ENCODE results near the gene PIGN.
"Not testable (repeated sequence)": the region's sequence is repeated elsewhere in the genome, so short reads cannot be mapped to it uniquely, and the experiment has no call there.

GRCh38 chr18:62034286-62034685 lies 152.6 kb downstream of the PIGN start:
- TF ChIP-seq, protein P1, sequence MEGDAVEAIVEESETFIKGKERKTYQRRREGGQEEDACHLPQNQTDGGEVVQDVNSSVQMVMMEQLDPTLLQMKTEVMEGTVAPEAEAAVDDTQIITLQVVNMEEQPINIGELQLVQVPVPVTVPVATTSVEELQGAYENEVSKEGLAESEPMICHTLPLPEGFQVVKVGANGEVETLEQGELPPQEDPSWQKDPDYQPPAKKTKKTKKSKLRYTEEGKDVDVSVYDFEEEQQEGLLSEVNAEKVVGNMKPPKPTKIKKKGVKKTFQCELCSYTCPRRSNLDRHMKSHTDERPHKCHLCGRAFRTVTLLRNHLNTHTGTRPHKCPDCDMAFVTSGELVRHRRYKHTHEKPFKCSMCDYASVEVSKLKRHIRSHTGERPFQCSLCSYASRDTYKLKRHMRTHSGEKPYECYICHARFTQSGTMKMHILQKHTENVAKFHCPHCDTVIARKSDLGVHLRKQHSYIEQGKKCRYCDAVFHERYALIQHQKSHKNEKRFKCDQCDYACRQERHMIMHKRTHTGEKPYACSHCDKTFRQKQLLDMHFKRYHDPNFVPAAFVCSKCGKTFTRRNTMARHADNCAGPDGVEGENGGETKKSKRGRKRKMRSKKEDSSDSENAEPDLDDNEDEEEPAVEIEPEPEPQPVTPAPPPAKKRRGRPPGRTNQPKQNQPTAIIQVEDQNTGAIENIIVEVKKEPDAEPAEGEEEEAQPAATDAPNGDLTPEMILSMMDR (IDR thresholded peaks at IDR 0.05; ENCODE audit: low read depth, low read length): not testable (repeated sequence)
- TF ChIP-seq EZH2phosphoT487 (IDR thresholded peaks at IDR 0.05; ENCODE audit: low read depth): not testable (repeated sequence)
